Epithelial cell of prostate (primary cell): Measurements from ENCODE around the gene NUS1.
"Not testable (repeated sequence)": the region's sequence is repeated elsewhere in the genome, so short reads cannot be mapped to it uniquely, and the experiment has no call there.

Experiments used
- DNase-seq: peaks from one replicate; pipeline ENCODE4 v3.0.0-alpha.2; 2011; ENCODE audit warnings: low read depth, low spot score
- H3K27ac ChIP-seq: fragments of 450-650 bp; 2 replicates; pipeline ENCODE4 v1.5.1; 2017; ENCODE audit warnings: mild to moderate bottlenecking

NUS1 gene

DNA sequence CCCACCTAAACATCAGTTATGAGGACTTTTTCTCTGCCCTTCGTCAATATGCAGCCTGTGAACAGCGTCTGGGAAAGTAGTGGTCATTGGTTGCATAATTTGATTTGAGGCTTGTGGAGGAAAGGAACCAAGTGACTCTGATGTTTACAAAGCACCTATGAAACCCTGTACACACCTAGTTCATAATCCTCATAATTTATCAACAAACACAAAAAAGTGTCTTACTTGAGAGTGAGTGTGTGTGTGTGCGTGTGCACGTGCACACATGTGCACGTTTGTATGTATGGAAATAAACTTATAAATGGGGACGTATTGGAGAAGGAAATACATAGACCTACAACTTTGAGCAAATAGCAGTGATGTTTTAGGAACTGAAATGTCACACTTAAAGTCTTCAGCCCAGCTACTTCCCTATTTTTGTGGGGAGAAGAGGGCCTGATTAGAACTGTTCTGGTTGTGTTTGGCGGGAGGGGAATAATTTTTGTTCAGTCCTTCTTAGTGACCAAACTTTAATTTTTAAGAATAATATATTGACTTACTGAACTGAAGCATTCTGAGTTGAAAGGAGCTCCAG is 31.8 kb downstream of the NUS1 start:
- DNase-seq, H3K27ac ChIP-seq: not testable (repeated sequence)

DNA sequence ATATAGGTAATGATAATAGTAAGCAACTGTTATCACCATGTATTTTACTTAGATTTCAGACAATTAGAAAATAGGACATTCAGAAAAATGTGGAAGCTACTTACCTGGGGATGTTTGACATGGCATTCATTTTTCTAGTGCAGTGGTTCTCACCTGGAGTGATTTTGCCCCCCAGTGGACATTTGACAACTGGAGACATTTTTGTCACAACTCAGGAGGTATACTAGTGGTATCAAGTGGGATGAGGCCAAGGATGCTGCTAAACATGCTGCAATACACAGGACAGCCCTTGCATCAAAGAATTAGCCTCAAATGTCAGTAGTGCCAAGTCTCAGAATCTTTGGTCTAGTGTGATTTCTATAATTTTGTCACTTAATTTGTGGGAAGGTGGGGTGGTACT is 36.1 kb downstream of the NUS1 start:
- H3K27ac ChIP-seq = no peak overlapping the region
- DNase-seq = no peak

GRCh38 chr6:117718895-117719294 is 43.6 kb downstream of the NUS1 start:
- H3K27ac ChIP-seq = no peak overlapping the region
- DNase-seq = no peak

GRCh38 chr6:117721520-117721919 is 46.3 kb downstream of the NUS1 start:
- DNase-seq, H3K27ac ChIP-seq: not testable (repeated sequence)

DNA sequence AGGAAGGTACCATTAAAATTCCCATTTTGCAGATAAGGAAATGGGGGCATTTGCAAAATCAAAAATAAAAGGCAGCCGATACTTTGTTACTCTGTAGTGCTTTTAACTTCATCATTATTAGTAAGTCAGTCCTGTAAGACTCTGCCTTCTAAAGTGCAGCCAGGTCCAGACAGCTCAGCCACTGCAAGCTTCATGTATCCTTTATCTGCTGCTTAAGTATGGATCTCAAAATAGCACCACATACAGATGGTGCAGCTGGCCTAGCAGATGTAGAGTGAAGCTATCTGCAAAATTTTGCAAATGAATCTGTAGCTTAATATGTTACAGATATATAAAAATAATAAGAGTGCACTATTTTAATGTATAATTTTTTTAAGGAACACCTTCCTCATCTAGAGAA is 53.4 kb downstream of the NUS1 start:
- no peak overlapping the region for H3K27ac ChIP-seq
- no peak for DNase-seq

DNA sequence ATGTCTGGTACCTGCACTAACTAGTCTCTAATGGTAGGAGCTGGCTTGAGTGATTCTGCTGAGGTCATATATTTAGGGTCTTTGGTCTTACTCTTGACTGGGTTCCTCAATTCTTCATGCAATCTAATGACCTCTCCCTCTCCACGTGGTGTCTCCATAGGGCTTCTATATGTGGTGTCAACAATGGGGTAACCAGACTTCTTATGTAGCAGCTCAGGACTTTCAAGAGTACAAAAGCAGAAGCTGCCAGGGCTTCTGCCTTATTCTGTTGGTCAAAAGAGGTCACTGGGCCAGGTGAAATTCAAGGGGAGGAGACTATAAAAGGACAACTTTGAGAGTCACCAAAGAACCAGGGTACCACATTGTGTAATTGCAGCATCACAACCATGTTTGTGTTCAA is 54.3 kb downstream of the NUS1 start:
- DNase-seq = no peak
- no peak overlapping the region for H3K27ac ChIP-seq

DNA sequence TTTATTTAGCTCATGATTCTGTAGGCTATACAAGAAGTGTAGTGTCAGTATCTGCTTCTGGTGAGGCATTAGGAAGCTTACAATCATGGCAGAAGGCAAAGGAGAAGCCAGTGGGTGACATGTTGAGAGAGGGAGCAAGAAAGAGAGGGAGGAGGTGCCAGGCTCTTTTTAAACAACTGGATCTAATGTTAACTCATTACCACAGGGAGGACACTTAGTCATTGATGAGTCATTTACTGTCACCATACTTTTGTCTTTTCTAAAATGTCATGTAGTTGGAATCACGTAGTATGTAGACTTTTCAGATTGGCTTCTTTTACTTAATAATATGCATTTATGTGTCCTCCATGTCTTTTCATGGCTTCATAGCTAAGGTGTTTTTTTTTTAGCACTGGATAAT is 58.1 kb downstream of the NUS1 start:
- no peak for DNase-seq

GRCh38 chr6:117739869-117740268 is 64.6 kb downstream of the NUS1 start:
- no peak for DNase-seq
- H3K27ac ChIP-seq = no peak overlapping the region

More for the DNA sequence above, 58.1 kb downstream of the NUS1 start:
- H3K27ac ChIP-seq = no peak overlapping the region

GRCh38 chr6:117740605-117741004 is 65.3 kb downstream of the NUS1 start:
- DNase-seq = no peak
- H3K27ac ChIP-seq = no peak overlapping the region

DNA sequence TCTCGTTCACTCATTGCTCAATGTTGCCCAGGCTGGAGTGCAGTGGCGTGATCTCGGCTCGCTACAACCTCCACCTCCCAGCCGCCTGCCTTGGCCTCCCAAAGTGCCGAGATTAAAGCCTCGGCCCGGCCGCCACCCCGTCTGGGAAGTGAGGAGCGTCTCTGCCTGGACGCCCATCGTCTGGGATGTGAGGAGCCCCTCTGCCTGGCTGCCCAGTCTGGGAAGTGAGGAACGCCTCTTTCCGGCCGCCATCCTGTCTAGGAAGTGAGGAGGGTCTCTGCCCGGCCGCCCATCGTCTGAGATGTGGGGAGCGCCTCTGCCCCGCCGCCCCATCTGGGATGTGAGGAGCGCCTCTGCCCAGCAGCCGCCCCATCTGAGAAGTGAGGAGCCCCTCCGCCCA is 75.4 kb downstream of the NUS1 start:
- DNase-seq, H3K27ac ChIP-seq: not testable (repeated sequence)
